Measurements from ENCODE around the gene KRTAP3-1.

DNA sequence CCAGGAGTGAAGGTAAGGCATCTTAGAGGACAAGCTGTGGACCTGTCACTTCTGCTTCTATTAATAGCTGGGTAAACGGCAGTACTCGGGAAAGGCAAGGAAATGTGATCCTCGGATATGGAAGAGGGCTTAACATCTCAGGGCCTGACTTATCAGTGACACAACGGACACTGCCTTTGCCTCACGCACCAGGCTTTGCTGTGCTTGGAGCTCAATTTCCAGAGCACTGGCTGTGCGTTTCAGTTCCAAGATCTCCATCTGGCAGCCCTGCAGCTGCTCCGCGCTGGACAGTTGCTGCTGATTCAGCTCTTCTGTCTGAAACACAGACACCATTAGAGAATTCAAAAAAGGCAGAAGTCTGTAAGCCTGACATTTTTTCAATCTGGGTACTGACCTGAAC is 28.3 kb downstream of the KRTAP3-1 start:
- TF ChIP-seq, protein P1, sequence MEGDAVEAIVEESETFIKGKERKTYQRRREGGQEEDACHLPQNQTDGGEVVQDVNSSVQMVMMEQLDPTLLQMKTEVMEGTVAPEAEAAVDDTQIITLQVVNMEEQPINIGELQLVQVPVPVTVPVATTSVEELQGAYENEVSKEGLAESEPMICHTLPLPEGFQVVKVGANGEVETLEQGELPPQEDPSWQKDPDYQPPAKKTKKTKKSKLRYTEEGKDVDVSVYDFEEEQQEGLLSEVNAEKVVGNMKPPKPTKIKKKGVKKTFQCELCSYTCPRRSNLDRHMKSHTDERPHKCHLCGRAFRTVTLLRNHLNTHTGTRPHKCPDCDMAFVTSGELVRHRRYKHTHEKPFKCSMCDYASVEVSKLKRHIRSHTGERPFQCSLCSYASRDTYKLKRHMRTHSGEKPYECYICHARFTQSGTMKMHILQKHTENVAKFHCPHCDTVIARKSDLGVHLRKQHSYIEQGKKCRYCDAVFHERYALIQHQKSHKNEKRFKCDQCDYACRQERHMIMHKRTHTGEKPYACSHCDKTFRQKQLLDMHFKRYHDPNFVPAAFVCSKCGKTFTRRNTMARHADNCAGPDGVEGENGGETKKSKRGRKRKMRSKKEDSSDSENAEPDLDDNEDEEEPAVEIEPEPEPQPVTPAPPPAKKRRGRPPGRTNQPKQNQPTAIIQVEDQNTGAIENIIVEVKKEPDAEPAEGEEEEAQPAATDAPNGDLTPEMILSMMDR (IDR thresholded peaks at IDR 0.05) = no peak
- TF ChIP-seq POLR2AphosphoS5 (IDR thresholded peaks at IDR 0.05) (no peak), POLR2A (IDR thresholded peaks at IDR 0.05) (no peak), EP300 (IDR thresholded peaks at IDR 0.05) (no peak)
